ENCODE data around the gene ELMO2. TPM values are rescaled to one million over a fixed set of nuclear protein-coding genes. Genes with fewer than 3 reads are reported as not detected.

The ELMO2 gene, protein sequence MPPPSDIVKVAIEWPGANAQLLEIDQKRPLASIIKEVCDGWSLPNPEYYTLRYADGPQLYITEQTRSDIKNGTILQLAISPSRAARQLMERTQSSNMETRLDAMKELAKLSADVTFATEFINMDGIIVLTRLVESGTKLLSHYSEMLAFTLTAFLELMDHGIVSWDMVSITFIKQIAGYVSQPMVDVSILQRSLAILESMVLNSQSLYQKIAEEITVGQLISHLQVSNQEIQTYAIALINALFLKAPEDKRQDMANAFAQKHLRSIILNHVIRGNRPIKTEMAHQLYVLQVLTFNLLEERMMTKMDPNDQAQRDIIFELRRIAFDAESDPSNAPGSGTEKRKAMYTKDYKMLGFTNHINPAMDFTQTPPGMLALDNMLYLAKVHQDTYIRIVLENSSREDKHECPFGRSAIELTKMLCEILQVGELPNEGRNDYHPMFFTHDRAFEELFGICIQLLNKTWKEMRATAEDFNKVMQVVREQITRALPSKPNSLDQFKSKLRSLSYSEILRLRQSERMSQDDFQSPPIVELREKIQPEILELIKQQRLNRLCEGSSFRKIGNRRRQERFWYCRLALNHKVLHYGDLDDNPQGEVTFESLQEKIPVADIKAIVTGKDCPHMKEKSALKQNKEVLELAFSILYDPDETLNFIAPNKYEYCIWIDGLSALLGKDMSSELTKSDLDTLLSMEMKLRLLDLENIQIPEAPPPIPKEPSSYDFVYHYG
- 32.1 and 38.3 TPM in 2 replicates for total RNA-seq

DNA sequence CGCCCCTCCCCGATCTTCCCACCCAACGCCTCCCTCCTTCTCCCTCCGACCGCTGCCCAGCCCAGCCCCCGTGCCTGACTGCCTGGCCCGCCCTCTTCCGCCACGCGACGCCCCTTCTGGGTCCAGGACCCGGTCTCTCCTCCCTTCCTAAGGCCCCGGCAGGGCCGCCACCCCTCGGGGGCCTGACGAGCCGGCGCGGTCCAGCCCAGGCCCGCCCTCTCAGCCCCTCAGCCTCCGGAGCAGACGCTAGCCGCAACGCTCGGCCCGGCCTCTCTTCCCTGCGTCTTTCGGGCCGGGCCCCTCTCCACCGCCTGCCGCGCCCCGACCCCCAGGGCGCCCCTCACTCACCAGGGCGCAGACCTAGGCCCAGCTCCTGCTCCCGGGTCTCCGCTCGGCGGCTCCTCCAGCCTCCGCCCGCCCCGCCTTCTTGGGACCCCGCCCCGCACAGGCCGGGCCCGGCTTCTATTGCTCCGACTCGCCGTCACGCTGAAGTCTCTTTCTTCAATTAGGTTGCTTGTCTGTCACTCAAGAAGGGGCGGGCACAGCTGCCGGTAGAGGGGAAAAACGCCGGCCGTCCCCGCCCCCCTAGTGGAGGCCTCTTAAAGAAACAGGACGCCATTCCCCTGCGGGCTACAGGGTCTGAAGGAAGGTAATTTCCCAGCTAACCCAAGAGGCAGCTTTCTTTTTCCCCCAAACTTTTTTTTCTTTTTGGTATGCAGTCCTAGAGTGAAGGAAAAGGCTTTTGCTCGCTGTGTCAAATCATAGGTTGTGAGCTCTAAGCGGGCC is at the start of gene ELMO2:
TSS of gene ELMO2 (minus strand) at position 416 of the 786 bp plus-strand sequence. CDS start 12,133 bp downstream, outside the sequence.

Other genes starting within 250 kb of the ELMO2 start
- gene CDH22, start 98.1 kb downstream of the ELMO2 start, total RNA-seq = not detected in 2 replicates
- 2.5 and 3.1 TPM in 2 replicates for gene ZNF334, start 106.9 kb upstream of the ELMO2 start, total RNA-seq
- gene OCSTAMP, start 144.0 kb upstream of the ELMO2 start, total RNA-seq = not detected in 2 replicates
- gene SLC13A3, start 244.8 kb upstream of the ELMO2 start, total RNA-seq = 0.38 and 2.3 TPM in 2 replicates

All from regular cardiac myocyte (primary cell).